Stimulated activated effector memory CD8-positive, alpha-beta T cell treated with anti-CD3 and anti-CD28 coated beads, Interleukin-12 subunit alpha, Interleukin-12 subunit beta, amount 100 ng/mL, for 72 hours (primary cell): ENCODE results near the gene VEPH1.

ENCODE experiments used
- ATAC-seq: fragments of 150-1000 bp; cut with Tn5 transposase; 2 replicates; pipeline ENCODE4 v1.10.0; 2021
- DNase-seq, 2 donors: peaks; one replicate each; pipeline ENCODE4 v3.0.0; 2021 to 2022; ENCODE audit warnings: low spot score in 2 of 2
- H3K27ac Mint-ChIP-seq: one replicate; pipeline ENCODE4 v1.8.0; 2022; ENCODE audit warnings: mild to moderate bottlenecking, mixed read lengths
- H3K36me3 Mint-ChIP-seq: one replicate; pipeline ENCODE4 v1.8.0; 2022; ENCODE audit warnings: mild to moderate bottlenecking, mixed read lengths
- H3K4me1 Mint-ChIP-seq: one replicate; pipeline ENCODE4 v1.8.0; 2022; ENCODE audit warnings: mixed read lengths
- H3K4me3 Mint-ChIP-seq: one replicate; pipeline ENCODE4 v1.8.0; 2022; ENCODE audit warnings: mild to moderate bottlenecking, mixed read lengths
- H3K9me3 Mint-ChIP-seq: one replicate; pipeline ENCODE4 v1.8.0; 2022; ENCODE audit warnings: mixed read lengths

The VEPH1 gene

GRCh38 chr3:157407769-157408168 is 95.4 kb downstream of the VEPH1 start:
- no peaks in the 10 kb centered on the region for H3K4me1 Mint-ChIP-seq
- no peaks in the 10 kb centered on the region for H3K36me3 Mint-ChIP-seq
- H3K4me3 Mint-ChIP-seq: no peak overlapping the region
- DNase-seq: no peak
- ATAC-seq: no peak
- no peak overlapping the region for H3K27ac Mint-ChIP-seq
- peaks cover 6% of the 10 kb centered on the region for H3K9me3 Mint-ChIP-seq

GRCh38 chr3:157406394-157406793 is 96.8 kb downstream of the VEPH1 start:
- Mint-ChIP-seq H3K4me3 (no peak overlapping the region), H3K36me3 (no peaks in the 10 kb centered on the region), H3K9me3 (peaks cover 3% of the 10 kb centered on the region), H3K27ac (no peak overlapping the region), H3K4me1 (no peaks in the 10 kb centered on the region)
- DNase-seq: no peak
- ATAC-seq: no peak

GRCh38 chr3:157405457-157405856 is 97.8 kb downstream of the VEPH1 start:
- no peak for DNase-seq
- ATAC-seq: no peak
- Mint-ChIP-seq H3K36me3 (no peaks in the 10 kb centered on the region), H3K4me1 (no peaks in the 10 kb centered on the region), H3K27ac (no peak overlapping the region), H3K4me3 (no peak overlapping the region), H3K9me3 (peaks cover 3% of the 10 kb centered on the region)

- peaks cover 3% of the 10 kb centered on the region for H3K9me3 Mint-ChIP-seq
- no peaks in the 10 kb centered on the region for H3K36me3 Mint-ChIP-seq
- ATAC-seq: no peak
- H3K4me3 Mint-ChIP-seq: no peak overlapping the region
- H3K4me1 Mint-ChIP-seq: no peaks in the 10 kb centered on the region
- H3K27ac Mint-ChIP-seq: no peak overlapping the region
- no peak for DNase-seq
Measured at GRCh38 chr3:157404381-157404780, 98.8 kb downstream of the VEPH1 start.

- Mint-ChIP-seq H3K27ac (no peak overlapping the region), H3K4me3 (no peak overlapping the region), H3K9me3 (peaks cover 6% of the 10 kb centered on the region), H3K36me3 (no peaks in the 10 kb centered on the region), H3K4me1 (no peaks in the 10 kb centered on the region)
- DNase-seq (no peak), ATAC-seq (no peak)
Measured at GRCh38 chr3:157398598-157398997, 104.6 kb downstream of the VEPH1 start.

- Mint-ChIP-seq H3K36me3 (no peaks in the 10 kb centered on the region), H3K27ac (no peak overlapping the region), H3K9me3 (peaks cover 6% of the 10 kb centered on the region), H3K4me3 (no peak overlapping the region), H3K4me1 (no peaks in the 10 kb centered on the region)
- ATAC-seq (no peak), DNase-seq (no peak)
Measured at GRCh38 chr3:157394411-157394810, 108.8 kb downstream of the VEPH1 start.

GRCh38 chr3:157393113-157393512 is 110.1 kb downstream of the VEPH1 start:
- H3K36me3 Mint-ChIP-seq: no peaks in the 10 kb centered on the region
- ATAC-seq: no peak
- no peak for DNase-seq
- no peak overlapping the region for H3K4me3 Mint-ChIP-seq
- no peak overlapping the region for H3K27ac Mint-ChIP-seq
- peaks cover 6% of the 10 kb centered on the region for H3K9me3 Mint-ChIP-seq
- H3K4me1 Mint-ChIP-seq: no peaks in the 10 kb centered on the region

GRCh38 chr3:157392104-157392503 is 111.1 kb downstream of the VEPH1 start:
- Mint-ChIP-seq H3K4me3 (no peak overlapping the region), H3K27ac (no peak overlapping the region), H3K9me3 (peaks cover 3% of the 10 kb centered on the region), H3K36me3 (no peaks in the 10 kb centered on the region), H3K4me1 (no peaks in the 10 kb centered on the region)
- ATAC-seq (no peak), DNase-seq (no peak)

GRCh38 chr3:157390713-157391515 is 112.3 kb downstream of the VEPH1 start:
- Mint-ChIP-seq H3K27ac (no peak overlapping the region), H3K36me3 (no peaks in the 10 kb centered on the region), H3K4me3 (no peak overlapping the region), H3K9me3 (peaks cover under 1% of the 10 kb centered on the region), H3K4me1 (no peaks in the 10 kb centered on the region)
- DNase-seq: no peak
- ATAC-seq: no peak

GRCh38 chr3:157388976-157389375 is 114.2 kb downstream of the VEPH1 start:
- ATAC-seq: no peak
- no peaks in the 10 kb centered on the region for H3K4me1 Mint-ChIP-seq
- H3K36me3 Mint-ChIP-seq: no peaks in the 10 kb centered on the region
- no peak for DNase-seq
- no peak overlapping the region for H3K27ac Mint-ChIP-seq
- no peaks in the 10 kb centered on the region for H3K9me3 Mint-ChIP-seq
- no peak overlapping the region for H3K4me3 Mint-ChIP-seq

GRCh38 chr3:157387708-157388435 is 115.3 kb downstream of the VEPH1 start:
- H3K4me1 Mint-ChIP-seq: no peaks in the 10 kb centered on the region
- DNase-seq (no peak), ATAC-seq (no peak)
- no peak overlapping the region for H3K4me3 Mint-ChIP-seq
- H3K27ac Mint-ChIP-seq: no peak overlapping the region
- H3K36me3 Mint-ChIP-seq: no peaks in the 10 kb centered on the region
- no peaks in the 10 kb centered on the region for H3K9me3 Mint-ChIP-seq

GRCh38 chr3:157384491-157384890 is 118.7 kb downstream of the VEPH1 start:
- Mint-ChIP-seq H3K36me3 (no peaks in the 10 kb centered on the region), H3K9me3 (no peaks in the 10 kb centered on the region), H3K4me1 (no peaks in the 10 kb centered on the region), H3K4me3 (no peak overlapping the region), H3K27ac (no peak overlapping the region)
- DNase-seq: no peak
- ATAC-seq: no peak

- ATAC-seq: no peak
- H3K4me1 Mint-ChIP-seq: no peaks in the 10 kb centered on the region
- H3K27ac Mint-ChIP-seq: no peak overlapping the region
- H3K4me3 Mint-ChIP-seq: no peak overlapping the region
- H3K9me3 Mint-ChIP-seq: no peaks in the 10 kb centered on the region
- DNase-seq: no peak
- no peaks in the 10 kb centered on the region for H3K36me3 Mint-ChIP-seq
Measured at GRCh38 chr3:157384031-157384430, 119.2 kb downstream of the VEPH1 start.

GRCh38 chr3:157381606-157382005 is 121.6 kb downstream of the VEPH1 start:
- H3K4me3 Mint-ChIP-seq: no peak overlapping the region
- H3K27ac Mint-ChIP-seq: no peak overlapping the region
- H3K9me3 Mint-ChIP-seq: no peaks in the 10 kb centered on the region
- no peaks in the 10 kb centered on the region for H3K4me1 Mint-ChIP-seq
- H3K36me3 Mint-ChIP-seq: no peaks in the 10 kb centered on the region
- DNase-seq (no peak), ATAC-seq (no peak)

GRCh38 chr3:157379525-157380140 is 123.6 kb downstream of the VEPH1 start:
- Mint-ChIP-seq H3K36me3 (no peaks in the 10 kb centered on the region), H3K27ac (no peak overlapping the region), H3K4me3 (no peak overlapping the region), H3K9me3 (no peaks in the 10 kb centered on the region), H3K4me1 (no peaks in the 10 kb centered on the region)
- no peak for ATAC-seq
- no peak for DNase-seq
